Hepatocyte (in vitro differentiated cells): ENCODE results near the gene ACTL7A. TPM values are rescaled to one million over a fixed set of nuclear protein-coding genes. Genes with fewer than 3 reads are reported as not detected.

Source experiments
- DNase-seq: peaks from one replicate; pipeline ENCODE4 v3.0.0-alpha.2; 2016; ENCODE audit warnings: low spot score
- H2AFZ ChIP-seq: fragments of 200-600 bp; sonication (generic); 2 replicates; pipeline ENCODE4 v1.6.0; 2016; ENCODE audit warnings: antibody characterized with exemption, mild to moderate bottlenecking
- H3K27ac ChIP-seq: fragments of 200-600 bp; sonication (generic); 2 replicates; pipeline ENCODE4 v1.5.1; 2016; ENCODE audit warnings: mild to moderate bottlenecking
- H3K27me3 ChIP-seq: fragments of 200-600 bp; sonication (generic); 2 replicates; pipeline ENCODE4 v1.6.1; 2016
- H3K36me3 ChIP-seq: fragments of 200-600 bp; sonication (generic); replicated peaks from 2 replicates; pipeline ENCODE4 v1.5.1; 2016; ENCODE audit warnings: low read depth; ENCODE audit not compliant: insufficient read depth
- H3K4me1 ChIP-seq: fragments of 200-600 bp; sonication (generic); 2 replicates; pipeline ENCODE4 v1.5.1; 2016; ENCODE audit warnings: mild to moderate bottlenecking, moderate library complexity; ENCODE audit not compliant: insufficient read depth
- H3K4me2 ChIP-seq: fragments of 200-600 bp; sonication (generic); 2 replicates; pipeline ENCODE4 v1.6.0; 2016
- H3K4me3 ChIP-seq: fragments of 200-600 bp; sonication (generic); 2 replicates; pipeline ENCODE4 v1.5.1; 2016; ENCODE audit warnings: mild to moderate bottlenecking
- H3K79me2 ChIP-seq: fragments of 200-600 bp; sonication (generic); 2 replicates; pipeline ENCODE4 v1.6.0; 2017; ENCODE audit warnings: mild to moderate bottlenecking
- H3K9me2 ChIP-seq: fragments of 200-600 bp; sonication (generic); replicated peaks from 2 replicates; pipeline ENCODE4 v1.6.0; 2017; ENCODE audit warnings: mild to moderate bottlenecking; ENCODE audit not compliant: insufficient read depth
- H3K9me3 ChIP-seq: fragments of 200-600 bp; sonication (generic); 2 replicates; pipeline ENCODE4 v1.5.1; 2016; ENCODE audit warnings: low read depth, mild to moderate bottlenecking
- H4K20me1 ChIP-seq: fragments of 200-600 bp; sonication (generic); 2 replicates; pipeline ENCODE4 v1.6.0; 2016; ENCODE audit warnings: mild to moderate bottlenecking; ENCODE audit not compliant: insufficient read depth, poor library complexity, severe bottlenecking
- EZH2 ChIP-seq: fragments of 200-600 bp; sonication (generic); IDR thresholded peaks from 2 replicates; pipeline ENCODE4 v1.6.1; 2016; ENCODE audit warnings: antibody characterized with exemption, mild to moderate bottlenecking, borderline replicate concordance
- EZH2phosphoT487 ChIP-seq: fragments of 200-600 bp; sonication (generic); IDR thresholded peaks from one replicate; pipeline ENCODE4 v1.6.1; 2018; ENCODE audit warnings: antibody characterized with exemption, mild to moderate bottlenecking, low read depth, moderate library complexity; ENCODE audit not compliant: unreplicated experiment, severe bottlenecking
- WGBS: methylation state at CpG from one replicate; pipeline ENCODE4 v1.1.6; 2016; ENCODE audit warnings: low lambda C conversion rate; ENCODE audit errors: missing lambda C conversion rate; 5-methylcytosine and 5-hydroxymethylcytosine counted together
- polyA plus RNA-seq: library from polyadenylated mRNA; unstranded; fragments of >200 nt; fragmentation: Nextera tagmentation; extraction: Ambion mirVana; gene quantifications from 2 replicates; pipeline ENCODE4 v1.2.1, GENCODE V29; 2016
- total RNA-seq: library from RNA; depleted of rRNA; stranded (reverse); fragments of >200 nt; gene quantifications from 2 replicates; pipeline ENCODE4 v1.2.3, GENCODE V29; 2014
- TF ChIP-seq, protein P1 (sequence below): fragments of 200-600 bp; sonication (generic); IDR thresholded peaks from 2 replicates; pipeline ENCODE4 v1.5.1; 2016; ENCODE audit warnings: antibody characterized with exemption, mild to moderate bottlenecking; ENCODE audit not compliant: poor library complexity

ACTL7A gene
- total and polyA plus RNA-seq, 2 experiments from 2014 or later, result not detected

DNA sequence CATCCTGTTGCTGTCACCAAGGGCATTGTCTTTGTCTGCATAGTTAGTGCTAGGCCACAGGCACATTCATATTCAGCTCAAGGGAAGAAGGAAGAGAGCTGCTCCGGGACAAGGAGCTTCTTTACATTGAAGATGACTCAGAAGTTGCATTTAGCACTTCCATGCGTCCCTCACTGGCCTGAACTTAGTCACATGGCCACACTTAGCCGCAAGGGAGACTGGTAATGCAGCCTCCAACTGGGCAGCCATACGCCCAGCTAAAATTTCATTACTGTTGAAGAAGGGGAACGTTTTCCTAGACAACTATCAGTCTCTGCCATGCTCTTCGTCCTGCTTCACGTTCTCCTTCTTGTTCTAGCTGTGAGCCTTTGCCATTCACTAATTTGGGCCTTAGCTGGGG lies 26.2 kb upstream of the ACTL7A start:
- H3K79me2 ChIP-seq, result no peaks in the 10 kb centered on the region
- TF ChIP-seq EZH2, result no peak
- TF ChIP-seq EZH2phosphoT487, result no peak
- TF ChIP-seq, protein P1, sequence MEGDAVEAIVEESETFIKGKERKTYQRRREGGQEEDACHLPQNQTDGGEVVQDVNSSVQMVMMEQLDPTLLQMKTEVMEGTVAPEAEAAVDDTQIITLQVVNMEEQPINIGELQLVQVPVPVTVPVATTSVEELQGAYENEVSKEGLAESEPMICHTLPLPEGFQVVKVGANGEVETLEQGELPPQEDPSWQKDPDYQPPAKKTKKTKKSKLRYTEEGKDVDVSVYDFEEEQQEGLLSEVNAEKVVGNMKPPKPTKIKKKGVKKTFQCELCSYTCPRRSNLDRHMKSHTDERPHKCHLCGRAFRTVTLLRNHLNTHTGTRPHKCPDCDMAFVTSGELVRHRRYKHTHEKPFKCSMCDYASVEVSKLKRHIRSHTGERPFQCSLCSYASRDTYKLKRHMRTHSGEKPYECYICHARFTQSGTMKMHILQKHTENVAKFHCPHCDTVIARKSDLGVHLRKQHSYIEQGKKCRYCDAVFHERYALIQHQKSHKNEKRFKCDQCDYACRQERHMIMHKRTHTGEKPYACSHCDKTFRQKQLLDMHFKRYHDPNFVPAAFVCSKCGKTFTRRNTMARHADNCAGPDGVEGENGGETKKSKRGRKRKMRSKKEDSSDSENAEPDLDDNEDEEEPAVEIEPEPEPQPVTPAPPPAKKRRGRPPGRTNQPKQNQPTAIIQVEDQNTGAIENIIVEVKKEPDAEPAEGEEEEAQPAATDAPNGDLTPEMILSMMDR, result no peak
- no peak overlapping the region for H2AFZ ChIP-seq
- WGBS, result 85% methylated on average over 7 of the region's 7 CpGs
- no peaks in the 10 kb centered on the region for H3K9me2 ChIP-seq
- H3K4me2 ChIP-seq, result no peak overlapping the region
- no peak overlapping the region for H3K4me3 ChIP-seq
- DNase-seq, result no peak
- H3K4me1 ChIP-seq, result no peaks in the 10 kb centered on the region
- H3K27me3 ChIP-seq, result no peaks in the 10 kb centered on the region
- no peaks in the 10 kb centered on the region for H4K20me1 ChIP-seq
- H3K27ac ChIP-seq, result no peak overlapping the region
- H3K36me3 ChIP-seq, result no peaks in the 10 kb centered on the region
- H3K9me3 ChIP-seq, result no peaks in the 10 kb centered on the region

DNA sequence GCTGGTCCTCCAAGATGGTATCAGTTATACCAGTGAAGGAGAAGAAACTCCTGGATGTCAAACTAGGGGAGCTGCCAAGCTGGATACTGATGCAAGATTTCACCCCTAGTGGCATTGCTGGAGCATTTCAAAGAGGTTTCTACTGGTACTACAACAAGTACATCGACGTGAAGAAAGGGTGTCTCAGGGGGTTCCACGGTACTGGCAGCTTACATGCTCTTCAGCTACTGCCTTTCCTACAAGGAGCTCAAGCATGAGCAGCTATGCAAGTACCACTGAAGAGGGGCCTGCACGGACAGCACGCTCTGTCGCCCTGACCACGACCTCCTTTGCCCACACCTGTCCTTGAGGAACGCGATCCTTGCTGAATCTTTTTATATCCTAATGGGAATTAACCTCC lies 25.7 kb upstream of the ACTL7A start:
- Histone ChIP-seq H3K36me3 (no peaks in the 10 kb centered on the region), H4K20me1 (no peaks in the 10 kb centered on the region), H3K27ac (no peak overlapping the region), H3K4me2 (no peak overlapping the region), H3K9me3 (no peaks in the 10 kb centered on the region), H3K9me2 (no peaks in the 10 kb centered on the region), H2AFZ (no peak overlapping the region), H3K4me1 (no peaks in the 10 kb centered on the region), H3K79me2 (no peaks in the 10 kb centered on the region), H3K27me3 (no peaks in the 10 kb centered on the region), H3K4me3 (no peak overlapping the region)
- DNase-seq, result no peak
- WGBS, result 95% methylated on average over 9 of the region's 9 CpGs
- TF ChIP-seq, protein P1, result no peak
- no peak for TF ChIP-seq EZH2phosphoT487
- TF ChIP-seq EZH2, result no peak

DNA sequence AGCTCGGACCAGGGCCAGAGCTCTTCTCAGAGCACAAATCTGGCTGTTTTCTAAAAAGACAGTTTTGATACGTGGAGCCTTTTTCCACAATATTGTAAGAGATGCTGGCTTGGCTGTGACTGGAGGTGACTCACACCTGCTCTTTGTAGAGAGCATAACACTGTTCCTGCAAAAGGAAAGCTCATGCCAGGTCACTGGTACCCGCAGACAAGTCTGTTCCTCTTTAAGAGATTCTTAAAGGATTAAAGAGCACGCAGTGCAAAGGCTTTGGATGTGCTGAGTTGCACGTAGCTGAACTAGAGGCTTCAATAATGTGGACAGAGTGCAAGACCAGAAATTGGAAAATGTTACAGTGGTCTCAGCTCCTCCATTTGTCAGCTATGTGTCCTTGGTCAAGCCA lies 25.3 kb upstream of the ACTL7A start:
- DNase-seq, result no peak
- Histone ChIP-seq H3K79me2 (no peaks in the 10 kb centered on the region), H3K36me3 (no peaks in the 10 kb centered on the region), H3K4me2 (no peak overlapping the region), H2AFZ (no peak overlapping the region), H3K9me3 (no peaks in the 10 kb centered on the region), H4K20me1 (no peaks in the 10 kb centered on the region), H3K4me3 (no peak overlapping the region), H3K27me3 (no peaks in the 10 kb centered on the region), H3K27ac (no peak overlapping the region), H3K9me2 (no peaks in the 10 kb centered on the region), H3K4me1 (no peaks in the 10 kb centered on the region)
- no peak for TF ChIP-seq EZH2phosphoT487
- TF ChIP-seq EZH2, result no peak
- TF ChIP-seq, protein P1, result no peak
- 46% methylated on average over 5 of the region's 5 CpGs for WGBS

DNA sequence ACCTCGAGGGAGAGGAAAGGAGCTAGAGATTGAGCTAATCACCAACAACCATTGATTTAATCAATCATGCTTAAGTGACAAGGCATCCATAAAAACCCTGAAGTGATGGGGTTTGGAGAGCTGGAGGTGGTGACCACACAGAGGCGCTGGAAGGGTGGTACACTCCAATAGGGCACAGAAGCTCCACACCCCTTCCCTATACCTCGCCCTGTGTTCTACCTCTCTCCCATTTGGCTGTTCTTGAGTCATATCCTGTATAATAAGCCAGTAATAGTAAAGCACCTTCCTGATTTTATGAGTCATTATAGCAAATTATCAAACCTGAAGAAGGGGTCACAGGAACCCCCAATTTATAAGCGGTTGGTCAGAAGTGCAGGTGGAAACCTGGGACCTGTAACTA lies 24.5 kb upstream of the ACTL7A start:
- TF ChIP-seq EZH2, result no peak
- TF ChIP-seq EZH2phosphoT487, result no peak
- TF ChIP-seq, protein P1, result no peak
- Histone ChIP-seq H3K9me2 (no peaks in the 10 kb centered on the region), H3K4me3 (no peak overlapping the region), H4K20me1 (no peaks in the 10 kb centered on the region), H3K36me3 (no peaks in the 10 kb centered on the region), H2AFZ (no peak overlapping the region), H3K27ac (no peak overlapping the region), H3K79me2 (no peaks in the 10 kb centered on the region), H3K4me2 (no peak overlapping the region), H3K27me3 (no peaks in the 10 kb centered on the region), H3K9me3 (no peaks in the 10 kb centered on the region), H3K4me1 (no peaks in the 10 kb centered on the region)
- WGBS, result 84% methylated on average over 4 of the region's 4 CpGs
- DNase-seq, result no peak
